Measurements from ENCODE around the gene LRRC28. TPM values are rescaled to one million over a fixed set of nuclear protein-coding genes. Genes with fewer than 3 reads are reported as not detected.
A peak's percentile ranks its signal among the peaks of the same experiment; 100 is the strongest.

LRRC28 gene
- total and polyA plus RNA-seq, 4 donors, result 29.6 to 36.1 (median 33.4) TPM

DNA sequence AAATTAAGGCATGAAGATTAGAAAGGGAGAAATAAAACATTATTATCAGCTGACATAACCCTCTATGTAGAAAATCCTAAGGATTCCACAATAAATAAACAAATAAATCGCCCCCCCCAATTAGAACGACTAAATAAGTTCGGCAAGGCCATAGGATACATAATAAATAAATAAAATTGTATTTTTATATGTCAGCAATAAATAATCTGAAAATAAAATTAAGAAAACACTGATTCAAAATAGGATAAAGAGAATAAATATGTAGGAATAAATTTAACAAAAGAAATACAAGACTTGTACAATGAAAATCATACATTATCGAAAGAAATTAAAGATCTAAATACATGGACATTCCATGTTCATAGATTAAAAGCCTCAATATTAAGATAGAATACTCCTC lies 7.0 kb upstream of the LRRC28 start:
- H3K4me3 ChIP-seq (ENCODE audit: low read depth, low read length), result no peak overlapping the region

DNA sequence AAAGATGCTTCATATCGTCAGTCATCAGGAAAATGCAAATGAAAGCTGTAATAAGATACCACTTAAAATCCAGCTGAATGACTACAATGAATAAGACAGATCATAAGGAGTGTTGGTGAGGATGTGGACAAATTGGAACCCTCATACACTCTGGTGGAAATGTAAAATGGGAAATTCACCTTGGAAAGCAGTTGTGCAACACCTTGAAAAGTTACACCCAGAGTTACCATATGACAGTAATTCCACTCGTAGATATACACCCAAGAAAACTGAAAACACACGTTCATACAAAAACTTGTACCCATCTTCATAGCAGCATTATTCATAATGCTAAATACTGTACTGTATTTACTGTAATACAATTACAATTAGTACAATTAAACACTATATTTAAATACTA lies 4.2 kb upstream of the LRRC28 start:
- H3K4me1 ChIP-seq (ENCODE audit: control insufficient read depth, insufficient read depth, low read length), result no peaks in the 10 kb centered on the region
- no peak for DNase-seq (ENCODE audit: low read depth in 4 of 6, low spot score in 6 of 6)
- H3K27me3 ChIP-seq (ENCODE audit: control insufficient read depth, insufficient read depth, low read length), result no peaks in the 10 kb centered on the region
- H3K27ac ChIP-seq (ENCODE audit: low read depth, low read length), result no peak overlapping the region
- H3K36me3 ChIP-seq (ENCODE audit: control insufficient read depth, insufficient read depth, low read length), result no peaks in the 10 kb centered on the region
- H3K4me3 ChIP-seq (ENCODE audit: low read depth, low read length), result no peak overlapping the region
- H3K9me3 ChIP-seq (ENCODE audit: control insufficient read depth, insufficient read depth, low read length), result no peaks in the 10 kb centered on the region
- no CpG with 5 or more reads among the region's 3 CpGs for WGBS (ENCODE audit: insufficient coverage)

More for the DNA sequence above, 7.0 kb upstream of the LRRC28 start:
- no peaks in the 10 kb centered on the region for H3K27me3 ChIP-seq (ENCODE audit: control insufficient read depth, insufficient read depth, low read length)
- H3K4me1 ChIP-seq (ENCODE audit: control insufficient read depth, insufficient read depth, low read length), result no peaks in the 10 kb centered on the region
- no peak for DNase-seq (ENCODE audit: low read depth in 4 of 6, low spot score in 6 of 6)
- no peaks in the 10 kb centered on the region for H3K9me3 ChIP-seq (ENCODE audit: control insufficient read depth, insufficient read depth, low read length)
- H3K27ac ChIP-seq (ENCODE audit: low read depth, low read length), result no peak overlapping the region
- no CpG with 5 or more reads among the region's 4 CpGs for WGBS (ENCODE audit: insufficient coverage)
- no peaks in the 10 kb centered on the region for H3K36me3 ChIP-seq (ENCODE audit: control insufficient read depth, insufficient read depth, low read length)

DNA sequence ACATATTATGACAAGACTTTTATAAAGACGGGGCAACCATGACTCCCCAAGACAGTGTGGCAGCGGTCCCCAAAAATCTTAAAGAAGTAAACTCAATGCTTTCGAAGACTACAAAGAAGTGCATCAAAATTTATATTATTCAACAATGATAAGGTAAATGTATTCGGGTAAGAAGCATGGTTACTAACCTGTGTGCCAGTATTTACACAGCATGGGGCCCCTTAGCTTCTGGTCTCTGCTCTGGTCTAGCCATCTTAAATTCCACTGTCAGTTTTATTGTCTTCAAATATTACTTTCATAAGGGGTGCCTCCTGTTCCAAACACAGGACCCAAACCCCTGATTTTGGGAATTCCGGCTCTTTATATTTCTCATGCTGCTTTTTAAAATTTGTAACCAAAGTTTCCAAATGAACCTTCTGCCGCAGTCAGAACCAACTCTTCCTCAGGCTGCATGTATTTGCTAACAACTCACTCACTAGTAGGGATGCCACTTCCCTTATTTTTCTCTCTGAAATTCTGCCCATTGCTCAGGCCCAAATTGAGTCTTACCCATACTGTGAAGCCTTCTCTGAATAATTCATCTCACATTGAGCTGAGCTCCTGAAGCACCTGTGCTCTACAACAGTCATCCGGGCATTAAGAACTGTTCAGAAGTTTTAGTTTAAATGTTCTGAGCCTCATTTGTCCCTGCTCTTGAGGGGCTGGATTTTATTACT lies 3.1 kb upstream of the LRRC28 start:
- no peak for DNase-seq (ENCODE audit: low read depth in 4 of 6, low spot score in 6 of 6)
- H3K4me1 ChIP-seq (ENCODE audit: control insufficient read depth, insufficient read depth, low read length), result no peaks in the 10 kb centered on the region
- no peaks in the 10 kb centered on the region for H3K9me3 ChIP-seq (ENCODE audit: control insufficient read depth, insufficient read depth, low read length)
- no peak overlapping the region for H3K27ac ChIP-seq (ENCODE audit: low read depth, low read length)
- 88% methylated on average over 2 of the region's 7 CpGs for WGBS (ENCODE audit: insufficient coverage)
- no peaks in the 10 kb centered on the region for H3K27me3 ChIP-seq (ENCODE audit: control insufficient read depth, insufficient read depth, low read length)
- H3K4me3 ChIP-seq (ENCODE audit: low read depth, low read length), result no peak overlapping the region
- no peaks in the 10 kb centered on the region for H3K36me3 ChIP-seq (ENCODE audit: control insufficient read depth, insufficient read depth, low read length)

DNA sequence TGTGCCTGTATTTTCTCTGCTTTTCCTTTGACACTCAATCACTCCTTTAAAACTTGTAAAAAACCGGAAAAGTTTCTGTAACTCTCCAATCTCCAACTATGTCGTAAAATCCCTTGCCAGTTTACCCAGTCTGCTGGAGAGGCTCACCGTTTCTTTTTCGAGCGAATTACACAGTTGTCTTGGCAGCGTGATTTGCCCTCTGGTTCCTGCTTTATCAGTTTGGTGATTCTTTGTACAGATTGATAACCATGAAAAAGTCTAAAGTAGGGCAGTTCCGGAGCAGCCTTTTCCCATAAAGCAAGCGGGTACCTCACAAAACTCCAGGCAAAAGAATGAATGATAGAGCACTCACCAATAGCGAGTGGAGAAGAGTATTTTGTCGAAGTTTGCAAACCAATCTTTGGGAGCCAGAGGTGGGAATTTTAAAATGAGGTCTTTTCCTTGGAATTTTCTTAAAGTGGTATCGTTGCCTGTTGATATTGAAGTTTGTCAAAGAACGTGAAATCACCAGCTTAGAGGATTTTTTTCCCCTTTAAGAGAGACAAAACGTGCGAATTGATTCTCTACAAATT lies 1.9 kb upstream of the LRRC28 start, which contains the start of gene TTC23:
TSS of gene TTC23 (minus strand) at position 312 of the 572 bp plus-strand sequence. CDS start 20,869 bp downstream, outside the sequence.
- DNase-seq (ENCODE audit: low read depth in 4 of 6, low spot score in 6 of 6), result peak; percentile 39 to 88 (median 68)

GRCh38 chr15:99250001-99250400 lies 1.3 kb upstream of the LRRC28 start:
- H3K4me1 ChIP-seq (ENCODE audit: control insufficient read depth, insufficient read depth, low read length), result no peaks in the 10 kb centered on the region
- H3K4me3 ChIP-seq (ENCODE audit: low read depth, low read length), result peak overlapping the region; percentile 98
- H3K9me3 ChIP-seq (ENCODE audit: control insufficient read depth, insufficient read depth, low read length), result no peaks in the 10 kb centered on the region
- WGBS (ENCODE audit: insufficient coverage), result no CpG with 5 or more reads among the region's 4 CpGs
- H3K27ac ChIP-seq (ENCODE audit: low read depth, low read length), result peak overlapping the region; percentile 97
- no peak for DNase-seq (ENCODE audit: low read depth in 4 of 6, low spot score in 6 of 6)
- H3K27me3 ChIP-seq (ENCODE audit: control insufficient read depth, insufficient read depth, low read length), result no peaks in the 10 kb centered on the region
- H3K36me3 ChIP-seq (ENCODE audit: control insufficient read depth, insufficient read depth, low read length), result no peaks in the 10 kb centered on the region

More for the DNA sequence above, 1.9 kb upstream of the LRRC28 start, which contains the start of gene TTC23:
- Histone ChIP-seq H3K4me1 (ENCODE audit: control insufficient read depth, insufficient read depth, low read length) (no peaks in the 10 kb centered on the region), H3K36me3 (ENCODE audit: control insufficient read depth, insufficient read depth, low read length) (no peaks in the 10 kb centered on the region), H3K4me3 (ENCODE audit: low read depth, low read length) (peak within 1 kb of the TSS; percentile 98), H3K27ac (ENCODE audit: low read depth, low read length) (peak within 1 kb of the TSS; percentile 97), H3K27me3 (ENCODE audit: control insufficient read depth, insufficient read depth, low read length) (no peaks in the 10 kb centered on the region), H3K9me3 (ENCODE audit: control insufficient read depth, insufficient read depth, low read length) (no peaks in the 10 kb centered on the region)
- 4% methylated on average over 6 of the region's 14 CpGs for WGBS (ENCODE audit: insufficient coverage)

GRCh38 chr15:99250494-99250856 lies 806 bp upstream of the LRRC28 start:
- peak overlapping the region; percentile 98 for H3K4me3 ChIP-seq (ENCODE audit: low read depth, low read length)
- no peaks in the 10 kb centered on the region for H3K4me1 ChIP-seq (ENCODE audit: control insufficient read depth, insufficient read depth, low read length)
- no peaks in the 10 kb centered on the region for H3K36me3 ChIP-seq (ENCODE audit: control insufficient read depth, insufficient read depth, low read length)
- 0% methylated on average over 2 of the region's 7 CpGs for WGBS (ENCODE audit: insufficient coverage)
- no peak for DNase-seq (ENCODE audit: low read depth in 4 of 6, low spot score in 6 of 6)
- no peaks in the 10 kb centered on the region for H3K27me3 ChIP-seq (ENCODE audit: control insufficient read depth, insufficient read depth, low read length)
- no peaks in the 10 kb centered on the region for H3K9me3 ChIP-seq (ENCODE audit: control insufficient read depth, insufficient read depth, low read length)
- peak overlapping the region; percentile 97 for H3K27ac ChIP-seq (ENCODE audit: low read depth, low read length)

GRCh38 chr15:99252326-99252725 lies 1.0 kb downstream of the LRRC28 start:
- no peaks in the 10 kb centered on the region for H3K9me3 ChIP-seq (ENCODE audit: control insufficient read depth, insufficient read depth, low read length)
- no CpG with 5 or more reads among the region's 7 CpGs for WGBS (ENCODE audit: insufficient coverage)
- no peaks in the 10 kb centered on the region for H3K4me1 ChIP-seq (ENCODE audit: control insufficient read depth, insufficient read depth, low read length)
- peaks cover under 1% of the 10 kb centered on the region for H3K36me3 ChIP-seq (ENCODE audit: control insufficient read depth, insufficient read depth, low read length)
- H3K4me3 ChIP-seq (ENCODE audit: low read depth, low read length), result peak overlapping the region; percentile 81
- DNase-seq (ENCODE audit: low read depth in 4 of 6, low spot score in 6 of 6), result peak in 3 of 6 donors; percentile 6 to 52 (median 7)
- no peaks in the 10 kb centered on the region for H3K27me3 ChIP-seq (ENCODE audit: control insufficient read depth, insufficient read depth, low read length)
- H3K27ac ChIP-seq (ENCODE audit: low read depth, low read length), result no peak overlapping the region

DNA sequence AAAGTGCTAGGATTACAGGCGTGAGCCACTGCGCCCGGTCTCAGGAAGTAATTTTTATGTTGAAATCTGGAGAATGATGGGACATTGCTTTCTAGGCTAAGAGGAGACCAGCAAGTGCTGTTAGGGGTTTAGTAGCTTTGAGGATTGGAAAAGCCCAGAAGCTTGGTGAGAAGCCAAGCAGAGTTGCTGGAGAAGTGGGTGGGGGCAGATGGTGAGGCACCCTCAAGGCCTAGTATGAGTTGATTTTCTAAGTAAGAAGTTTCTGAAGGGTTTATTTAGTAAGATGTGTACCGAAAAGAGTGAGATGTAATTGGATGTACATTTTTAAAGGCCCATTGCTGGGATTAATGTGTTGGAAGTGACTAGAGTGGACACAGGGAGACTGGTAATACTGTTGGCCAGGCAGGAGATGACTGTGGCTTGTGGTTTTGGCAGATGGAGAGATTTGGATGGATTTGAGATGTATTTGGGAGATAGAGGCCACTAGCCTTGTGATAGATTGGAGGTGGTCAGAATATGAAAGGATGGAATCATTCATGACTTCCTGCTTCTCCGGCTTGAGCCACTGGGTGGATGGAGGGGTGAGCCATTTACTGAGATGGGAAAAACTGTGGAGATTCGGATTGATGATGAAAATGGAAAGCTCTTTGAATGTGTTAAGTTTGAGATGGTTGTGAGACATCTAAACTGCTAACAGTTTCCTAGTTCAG lies 2.3 kb downstream of the LRRC28 start:
- no peaks in the 10 kb centered on the region for H3K4me1 ChIP-seq (ENCODE audit: control insufficient read depth, insufficient read depth, low read length)
- no peak for DNase-seq (ENCODE audit: low read depth in 4 of 6, low spot score in 6 of 6)
- H3K9me3 ChIP-seq (ENCODE audit: control insufficient read depth, insufficient read depth, low read length), result no peaks in the 10 kb centered on the region
- H3K27me3 ChIP-seq (ENCODE audit: control insufficient read depth, insufficient read depth, low read length), result no peaks in the 10 kb centered on the region
- 95% methylated on average over 6 of the region's 6 CpGs for WGBS (ENCODE audit: insufficient coverage)
- H3K36me3 ChIP-seq (ENCODE audit: control insufficient read depth, insufficient read depth, low read length), result peaks cover 3% of the 10 kb centered on the region
- no peak overlapping the region for H3K4me3 ChIP-seq (ENCODE audit: low read depth, low read length)
- no peak overlapping the region for H3K27ac ChIP-seq (ENCODE audit: low read depth, low read length)

- 96% methylated on average over 9 of the region's 12 CpGs for WGBS (ENCODE audit: insufficient coverage)
- H3K9me3 ChIP-seq (ENCODE audit: control insufficient read depth, insufficient read depth, low read length), result no peaks in the 10 kb centered on the region
- H3K36me3 ChIP-seq (ENCODE audit: control insufficient read depth, insufficient read depth, low read length), result peaks cover 3% of the 10 kb centered on the region
- no peaks in the 10 kb centered on the region for H3K4me1 ChIP-seq (ENCODE audit: control insufficient read depth, insufficient read depth, low read length)
- no peaks in the 10 kb centered on the region for H3K27me3 ChIP-seq (ENCODE audit: control insufficient read depth, insufficient read depth, low read length)
- H3K4me3 ChIP-seq (ENCODE audit: low read depth, low read length), result no peak overlapping the region
- no peak overlapping the region for H3K27ac ChIP-seq (ENCODE audit: low read depth, low read length)
- no peak for DNase-seq (ENCODE audit: low read depth in 4 of 6, low spot score in 6 of 6)
Observed at GRCh38 chr15:99257107-99257750, 5.9 kb downstream of the LRRC28 start.
